Pons (tissue), 1 donor: Measurements from ENCODE around the gene BCL3.
"Not testable (repeated sequence)": the region's sequence is repeated elsewhere in the genome, so short reads cannot be mapped to it uniquely, and the experiment has no call there.

Source experiments
- DNase-seq: peaks from one replicate; pipeline ENCODE4 v3.0.0-alpha.2; 2016; ENCODE audit warnings: low spot score

BCL3 gene

GRCh38 chr19:44720945-44721344, 27.6 kb upstream of the BCL3 start:
- no peak for DNase-seq

GRCh38 chr19:44721369-44721768, 27.1 kb upstream of the BCL3 start:
- DNase-seq, result not testable (repeated sequence)

GRCh38 chr19:44722131-44723121, 26.1 kb upstream of the BCL3 start:
- peak; percentile 14 for DNase-seq

GRCh38 chr19:44723299-44723951, 25.1 kb upstream of the BCL3 start:
- no peak for DNase-seq

GRCh38 chr19:44723952-44724319, 24.6 kb upstream of the BCL3 start:
- DNase-seq, result peak; percentile 73

GRCh38 chr19:44725251-44725650, 23.3 kb upstream of the BCL3 start:
- DNase-seq, result no peak

GRCh38 chr19:44725684-44726083, 22.8 kb upstream of the BCL3 start:
- no peak for DNase-seq

- DNase-seq, result no peak
Measured at GRCh38 chr19:44726465-44726864, 22.0 kb upstream of the BCL3 start.

GRCh38 chr19:44728178-44728577, 20.3 kb upstream of the BCL3 start:
- DNase-seq, result no peak

GRCh38 chr19:44729516-44730033, 18.9 kb upstream of the BCL3 start:
- DNase-seq, result no peak

GRCh38 chr19:44731081-44731480, 17.4 kb upstream of the BCL3 start:
- no peak for DNase-seq

- no peak for DNase-seq
Measured at GRCh38 chr19:44731622-44732021, 16.9 kb upstream of the BCL3 start.

- DNase-seq, result no peak
Measured at GRCh38 chr19:44732235-44733014, 16.1 kb upstream of the BCL3 start.

- DNase-seq, result no peak
Measured at GRCh38 chr19:44734357-44734756, 14.2 kb upstream of the BCL3 start.

GRCh38 chr19:44735011-44735410, 13.5 kb upstream of the BCL3 start:
- no peak for DNase-seq

GRCh38 chr19:44737238-44738071, 11.1 kb upstream of the BCL3 start:
- no peak for DNase-seq

- no peak for DNase-seq
Measured at GRCh38 chr19:44738136-44738535, 10.4 kb upstream of the BCL3 start.

- no peak for DNase-seq
Measured at GRCh38 chr19:44738603-44739558, 9.6 kb upstream of the BCL3 start.

- no peak for DNase-seq
Measured at GRCh38 chr19:44740351-44740824, 8.1 kb upstream of the BCL3 start.

GRCh38 chr19:44741258-44741731, 7.2 kb upstream of the BCL3 start:
- DNase-seq, result no peak
